Kidney (tissue), 14 donors: ENCODE results near the gene KLF11. TPM values are rescaled to one million over a fixed set of nuclear protein-coding genes. Genes with fewer than 3 reads are reported as not detected.

Source experiments
- DNase-seq, 5 donors: peaks; one replicate each; pipeline ENCODE4 v3.0.0-alpha.2; 2013 to 2020
- FAIRE-seq: peaks from 2 replicates; lab custom pipeline; 2012; peaks lifted over from hg19 to GRCh38; lab: Jason Lieb, UNC
- H3K27ac ChIP-seq, 2 donors: one replicate each; pipeline ENCODE4 v1.7.0; 2013; ENCODE audit warnings: low read depth in 2 of 2, low read length in 2 of 2, inconsistent platforms in 1 of 2
- H3K27me3 ChIP-seq: one replicate; pipeline ENCODE4 v1.7.1; 2013; ENCODE audit warnings: low read length, inconsistent platforms; ENCODE audit not compliant: control insufficient read depth, insufficient read depth
- H3K36me3 ChIP-seq, 3 donors: one replicate each; pipeline versions ENCODE4 v1.7.0 to v1.7.1; 2013; ENCODE audit warnings: low read length in 3 of 3, control low read depth in 1 of 3, inconsistent platforms in 1 of 3; ENCODE audit not compliant: insufficient read depth in 3 of 3, control insufficient read depth in 2 of 3
- H3K4me1 ChIP-seq, 3 donors: one replicate each; pipeline versions ENCODE4 v1.7.0 to v1.7.1; 2013; ENCODE audit warnings: low read length in 3 of 3, inconsistent platforms in 1 of 3, low read depth in 1 of 3; ENCODE audit not compliant: control insufficient read depth in 2 of 3, insufficient read depth in 2 of 3
- H3K4me3 ChIP-seq, 3 donors: one replicate each; pipeline versions ENCODE4 v1.7.0 to v1.8.1; 2013; ENCODE audit warnings: low read length in 3 of 3, control low read depth in 1 of 3, inconsistent platforms in 1 of 3
- H3K9ac ChIP-seq, 3 donors: one replicate each; pipeline versions ENCODE4 v1.7.0 to v1.7.1; 2013; ENCODE audit warnings: low read length in 3 of 3, control low read depth in 1 of 3, inconsistent platforms in 1 of 3
- H3K9me3 ChIP-seq, 3 donors: one replicate each; pipeline versions ENCODE4 v1.7.0 to v1.7.1; 2013; ENCODE audit warnings: low read length in 3 of 3, control low read depth in 1 of 3, inconsistent platforms in 1 of 3; ENCODE audit not compliant: control insufficient read depth in 2 of 3, insufficient read depth in 1 of 3
- CTCF ChIP-seq: IDR thresholded peaks from 3 replicates; pipeline ENCODE4 v1.5.1; 2012; ENCODE audit warnings: mild to moderate bottlenecking, moderate library complexity, borderline replicate concordance; ENCODE audit not compliant: insufficient read depth; ENCODE audit errors: extremely low read depth
- intact Hi-C: fragments of 100-400 bp; cut with DNase I; formaldehyde crosslinking; loops from one replicate; pipeline ENCODE4 v1.11.1; 2022
- polyA plus RNA-seq: library from polyadenylated mRNA; stranded (reverse); fragments of 350-450 nt; fragmentation: Illumina TruSeq; extraction: RNeasy Lipid Tissue Mini Kit (QIAGEN cat#74804); gene quantifications from one replicate; pipeline ENCODE4 v1.2.3, GENCODE V29; 2014; ENCODE audit warnings: low read depth, low replicate concordance; ENCODE audit not compliant: insufficient read depth
- total RNA-seq: library from RNA; stranded (reverse); fragmentation: NEBNext Ultra II Directional; extraction: Animal tissue kit (Norgen Biotek cat#: 25700); gene quantifications from one replicate; pipeline ENCODE4 v1.2.1, GENCODE V29; 2021
- donor health status: control.
- donor health status: control.
- donor health status: control.
- donor health status: control.
- donor health status: control.
- donor health status: DM: yes; HTN: yes; CAD: no.
- donor health status: Normal renal cell carcinoma (clear cell type).

KLF11 gene
- total and polyA plus RNA-seq, 2 donors from 2014 or later = 9.4 to 34.0 TPM

DNA sequence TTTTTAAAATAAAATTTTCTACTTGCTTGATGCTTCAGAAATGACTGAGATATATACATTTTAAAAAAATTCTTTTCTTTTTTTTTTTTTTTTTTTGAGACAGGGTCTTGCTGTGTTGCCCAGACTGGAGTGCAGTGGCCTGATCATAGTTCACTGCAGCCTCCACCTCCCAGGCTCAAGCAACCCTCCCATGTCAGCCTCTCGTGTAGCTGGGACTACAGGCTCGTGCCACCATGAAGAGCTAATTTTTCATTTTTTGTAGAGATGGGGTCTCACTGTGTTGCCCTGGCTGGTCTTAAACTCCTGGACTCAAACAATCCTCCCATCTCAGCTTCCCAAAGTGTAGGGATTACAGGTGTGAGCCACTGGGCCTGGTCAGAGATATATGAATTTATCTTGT lies 24.0 kb downstream of the KLF11 start:
- DNase-seq = no peak
- Histone ChIP-seq H3K27ac (no peak overlapping the region), H3K9ac (no peak overlapping the region), H3K36me3 (peaks cover 0 to 21% (median 5%) of the 10 kb centered on the region in 3 donors), H3K4me3 (no peak overlapping the region), H3K9me3 (no peaks in the 10 kb centered on the region), H3K4me1 (peaks cover 0 to 13% (median 9%) of the 10 kb centered on the region in 3 donors), H3K27me3 (no peaks in the 10 kb centered on the region)
- intact Hi-C loops = no loop called here
- no peak for TF ChIP-seq CTCF
- no peak for FAIRE-seq

DNA sequence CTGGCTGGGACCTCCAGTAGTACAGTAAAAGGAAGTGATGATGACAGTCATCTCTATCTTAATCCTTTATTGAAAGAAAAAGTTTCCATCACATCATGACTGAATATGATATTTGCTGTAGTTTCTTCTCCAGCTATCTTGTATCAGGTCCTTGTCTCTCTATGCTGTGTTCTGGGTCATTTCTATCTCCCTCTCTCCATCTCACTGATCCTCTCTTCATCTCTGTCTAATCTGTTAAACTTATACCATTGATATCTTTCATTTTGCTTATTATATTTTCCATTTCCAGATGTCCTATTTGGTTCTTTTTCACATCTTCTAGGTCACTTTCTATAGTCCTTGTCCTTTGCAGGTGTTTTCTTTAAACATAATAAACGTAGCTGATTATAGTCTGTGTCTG lies 24.5 kb downstream of the KLF11 start:
- Histone ChIP-seq H3K9me3 (no peaks in the 10 kb centered on the region), H3K27ac (no peak overlapping the region), H3K27me3 (no peaks in the 10 kb centered on the region), H3K9ac (no peak overlapping the region), H3K4me3 (no peak overlapping the region), H3K36me3 (peaks cover 0 to 18% (median 5%) of the 10 kb centered on the region in 3 donors), H3K4me1 (peaks cover 0 to 16% (median 7%) of the 10 kb centered on the region in 3 donors)
- intact Hi-C loops = no loop called here
- no peak for TF ChIP-seq CTCF
- DNase-seq = no peak
- FAIRE-seq = no peak

GRCh38 chr2:10071176-10071575 lies 27.8 kb downstream of the KLF11 start:
- FAIRE-seq = no peak
- H3K4me3 ChIP-seq = no peak overlapping the region
- H3K4me1 ChIP-seq = peaks cover 0 to 21% (median 13%) of the 10 kb centered on the region in 3 donors
- no peak overlapping the region for H3K27ac ChIP-seq
- peak in 1 of 5 donors; percentile 45 for DNase-seq
- no peaks in the 10 kb centered on the region for H3K9me3 ChIP-seq
- no peak for TF ChIP-seq CTCF
- H3K9ac ChIP-seq = no peak overlapping the region
- H3K36me3 ChIP-seq = peaks cover 0 to 4% (median 0%) of the 10 kb centered on the region in 3 donors
- intact Hi-C loops = loop anchor here (10.0 kb wide), 1 partner anchor 364 kb away; no protein-coding TSS in a partner anchor
- H3K27me3 ChIP-seq = no peaks in the 10 kb centered on the region

DNA sequence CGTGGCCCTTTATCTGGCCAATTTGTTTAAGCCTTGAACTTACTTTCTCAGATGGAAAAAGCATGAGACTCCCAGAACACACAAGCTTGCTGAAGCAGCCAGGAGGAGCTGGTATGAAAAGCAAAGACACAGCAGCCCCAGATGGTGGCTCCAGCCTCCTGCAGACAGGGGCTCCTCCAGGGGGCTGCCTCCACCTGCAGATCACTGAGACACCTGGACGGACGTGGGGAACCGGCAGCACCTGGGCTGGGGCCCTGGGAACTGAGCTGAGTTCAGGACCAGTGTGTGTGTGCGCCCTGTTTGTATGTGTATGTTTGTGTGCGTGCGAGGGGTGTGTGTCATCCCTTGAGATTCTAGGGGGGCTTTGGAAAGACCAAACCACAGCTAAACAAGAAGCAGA lies 28.2 kb downstream of the KLF11 start:
- intact Hi-C loops = loop anchor here (10.0 kb wide), 1 partner anchor 363 kb away; no protein-coding TSS in a partner anchor

More for the DNA sequence above, 28.2 kb downstream of the KLF11 start:
- FAIRE-seq (no peak), DNase-seq (peak in 1 of 5 donors; percentile 57)
- Histone ChIP-seq H3K4me1 (peaks cover 0 to 23% (median 15%) of the 10 kb centered on the region in 3 donors), H3K27me3 (no peaks in the 10 kb centered on the region), H3K4me3 (no peak overlapping the region), H3K36me3 (peaks cover 0 to 4% (median 0%) of the 10 kb centered on the region in 3 donors), H3K9me3 (no peaks in the 10 kb centered on the region), H3K27ac (no peak overlapping the region), H3K9ac (no peak overlapping the region)
- no peak for TF ChIP-seq CTCF
